ENCODE results near the gene AKR1C8. TPM values are rescaled to one million over a fixed set of nuclear protein-coding genes. Genes with fewer than 3 reads are reported as not detected.
"Not testable (repeated sequence)": the region's sequence is repeated elsewhere in the genome, so short reads cannot be mapped to it uniquely, and the experiment has no call there.

Gene AKR1C8
- total and polyA plus RNA-seq, 2 experiments from 2014 or later, result not detected

GRCh38 chr10:5136468-5137087 lies 48.4 kb downstream of the AKR1C8 start:
- no peaks in the 10 kb centered on the region for H3K9me3 ChIP-seq (ENCODE audit: low read depth)
- no peak for DNase-seq
- no peaks in the 10 kb centered on the region for H3K4me1 ChIP-seq (ENCODE audit: insufficient read depth)
- H3K27ac ChIP-seq, result no peak overlapping the region
- H3F3A ChIP-seq (ENCODE audit: insufficient read depth), result no peaks in the 10 kb centered on the region
- H3K4me2 ChIP-seq (ENCODE audit: unreplicated experiment), result no peak overlapping the region
- no peaks in the 10 kb centered on the region for H3K79me2 ChIP-seq (ENCODE audit: insufficient read depth)
- H3K36me3 ChIP-seq (ENCODE audit: low read depth), result no peaks in the 10 kb centered on the region
- TF ChIP-seq EZH2 (IDR thresholded peaks at IDR 0.05; ENCODE audit: insufficient read depth, poor library complexity, severe bottlenecking) (no peak), EZH2phosphoT487 (IDR thresholded peaks at IDR 0.05; ENCODE audit: insufficient read depth, low read depth) (no peak)
- H2AFZ ChIP-seq, result no peak overlapping the region
- H3K27me3 ChIP-seq (replicated peaks; ENCODE audit: insufficient read depth), result no peaks in the 10 kb centered on the region
- no peak overlapping the region for H3K9ac ChIP-seq
- in situ Hi-C loops (cut with MboI), result no loop called here
- H3K4me3 ChIP-seq, result no peak overlapping the region
- WGBS, 2 experiments (ENCODE audit: low coverage in 1 of 2, low lambda C conversion rate in 2 of 2, missing lambda C conversion rate in 2 of 2), result 5 to 6% methylated on average over 1 of the region's 1 CpG
- H4K20me1 ChIP-seq (ENCODE audit: insufficient read depth), result no peaks in the 10 kb centered on the region
- no peaks in the 10 kb centered on the region for H3K9me2 ChIP-seq (ENCODE audit: insufficient read depth)

GRCh38 chr10:5135581-5135980 lies 49.4 kb downstream of the AKR1C8 start:
- H3K4me2 ChIP-seq (ENCODE audit: unreplicated experiment), result no peak overlapping the region
- TF ChIP-seq EZH2phosphoT487 (IDR thresholded peaks at IDR 0.05; ENCODE audit: insufficient read depth, low read depth), result no peak
- TF ChIP-seq EZH2 (IDR thresholded peaks at IDR 0.05; ENCODE audit: insufficient read depth, poor library complexity, severe bottlenecking), result no peak
- no peaks in the 10 kb centered on the region for H3F3A ChIP-seq (ENCODE audit: insufficient read depth)
- H3K9ac ChIP-seq, result no peak overlapping the region
- H3K27ac ChIP-seq, result no peak overlapping the region
- H3K9me2 ChIP-seq (ENCODE audit: insufficient read depth), result no peaks in the 10 kb centered on the region
- no peaks in the 10 kb centered on the region for H3K36me3 ChIP-seq (ENCODE audit: low read depth)
- no peaks in the 10 kb centered on the region for H3K4me1 ChIP-seq (ENCODE audit: insufficient read depth)
- H2AFZ ChIP-seq, result no peak overlapping the region
- in situ Hi-C loops (cut with MboI), result no loop called here
- no peaks in the 10 kb centered on the region for H4K20me1 ChIP-seq (ENCODE audit: insufficient read depth)
- no peaks in the 10 kb centered on the region for H3K27me3 ChIP-seq (replicated peaks; ENCODE audit: insufficient read depth)
- H3K9me3 ChIP-seq (ENCODE audit: low read depth), result no peaks in the 10 kb centered on the region
- 38 to 40% methylated on average over 2 of the region's 2 CpGs for WGBS, 2 experiments (ENCODE audit: low coverage in 1 of 2, low lambda C conversion rate in 2 of 2, missing lambda C conversion rate in 2 of 2)
- H3K79me2 ChIP-seq (ENCODE audit: insufficient read depth), result no peaks in the 10 kb centered on the region
- DNase-seq, result no peak
- no peak overlapping the region for H3K4me3 ChIP-seq

GRCh38 chr10:5125315-5126044 lies 59.5 kb downstream of the AKR1C8 start:
- H3K36me3 ChIP-seq (ENCODE audit: low read depth), result no peaks in the 10 kb centered on the region
- no peak overlapping the region for H3K4me3 ChIP-seq
- 53 to 67% methylated on average over 3 of the region's 3 CpGs for WGBS, 2 experiments (ENCODE audit: low coverage in 1 of 2, low lambda C conversion rate in 2 of 2, missing lambda C conversion rate in 2 of 2)
- no peaks in the 10 kb centered on the region for H3K9me3 ChIP-seq (ENCODE audit: low read depth)
- no peaks in the 10 kb centered on the region for H4K20me1 ChIP-seq (ENCODE audit: insufficient read depth)
- H2AFZ ChIP-seq, result no peak overlapping the region
- DNase-seq, result no peak
- in situ Hi-C loops (cut with MboI), result no loop called here
- 0 out of 2 replicates have a peak, but pooled peaks cover 3% of the 10 kb centered on the region for H3K27me3 ChIP-seq (replicated peaks; ENCODE audit: insufficient read depth)
- no peaks in the 10 kb centered on the region for H3F3A ChIP-seq (ENCODE audit: insufficient read depth)
- H3K9me2 ChIP-seq (ENCODE audit: insufficient read depth), result no peaks in the 10 kb centered on the region
- TF ChIP-seq EZH2phosphoT487 (IDR thresholded peaks at IDR 0.05; ENCODE audit: insufficient read depth, low read depth) (no peak), EZH2 (IDR thresholded peaks at IDR 0.05; ENCODE audit: insufficient read depth, poor library complexity, severe bottlenecking) (no peak)
- no peak overlapping the region for H3K9ac ChIP-seq
- H3K4me2 ChIP-seq (ENCODE audit: unreplicated experiment), result no peak overlapping the region
- H3K27ac ChIP-seq, result no peak overlapping the region
- H3K4me1 ChIP-seq (ENCODE audit: insufficient read depth), result no peaks in the 10 kb centered on the region
- H3K79me2 ChIP-seq (ENCODE audit: insufficient read depth), result no peaks in the 10 kb centered on the region

GRCh38 chr10:5123886-5124285 lies 61.1 kb downstream of the AKR1C8 start:
- Histone ChIP-seq H3K36me3 (ENCODE audit: low read depth) (no peaks in the 10 kb centered on the region), H3K4me3 (no peak overlapping the region), H3K9me3 (ENCODE audit: low read depth) (no peaks in the 10 kb centered on the region), H3K9me2 (ENCODE audit: insufficient read depth) (no peaks in the 10 kb centered on the region), H3K27me3 (replicated peaks; ENCODE audit: insufficient read depth) (0 out of 2 replicates have a peak, but pooled peaks cover 3% of the 10 kb centered on the region), H3K4me2 (ENCODE audit: unreplicated experiment) (no peak overlapping the region), H3K9ac (no peak overlapping the region), H3K4me1 (ENCODE audit: insufficient read depth) (no peaks in the 10 kb centered on the region), H3K79me2 (ENCODE audit: insufficient read depth) (no peaks in the 10 kb centered on the region), H3K27ac (no peak overlapping the region), H2AFZ (no peak overlapping the region), H3F3A (ENCODE audit: insufficient read depth) (no peaks in the 10 kb centered on the region), H4K20me1 (ENCODE audit: insufficient read depth) (no peaks in the 10 kb centered on the region)
- DNase-seq, result no peak
- in situ Hi-C loops (cut with MboI), result no loop called here
- no peak for TF ChIP-seq EZH2 (IDR thresholded peaks at IDR 0.05; ENCODE audit: insufficient read depth, poor library complexity, severe bottlenecking)
- TF ChIP-seq EZH2phosphoT487 (IDR thresholded peaks at IDR 0.05; ENCODE audit: insufficient read depth, low read depth), result no peak

GRCh38 chr10:5119997-5120396 lies 65.0 kb downstream of the AKR1C8 start:
- DNase-seq; H3K9me2 ChIP-seq (ENCODE audit: insufficient read depth); H3K9me3 ChIP-seq (ENCODE audit: low read depth); H3K4me2 ChIP-seq (ENCODE audit: unreplicated experiment); H3K36me3 ChIP-seq (ENCODE audit: low read depth); H3K4me1 ChIP-seq (ENCODE audit: insufficient read depth); H3K4me3 ChIP-seq; H4K20me1 ChIP-seq (ENCODE audit: insufficient read depth); in situ Hi-C loops (cut with MboI); H3F3A ChIP-seq (ENCODE audit: insufficient read depth); H3K79me2 ChIP-seq (ENCODE audit: insufficient read depth); H3K9ac ChIP-seq; H2AFZ ChIP-seq; H3K27me3 ChIP-seq (replicated peaks; ENCODE audit: insufficient read depth); H3K27ac ChIP-seq: not testable (repeated sequence)
- WGBS, 2 experiments (ENCODE audit: low coverage in 1 of 2, low lambda C conversion rate in 2 of 2, missing lambda C conversion rate in 2 of 2), result 68 to 77% methylated on average over 5 of the region's 5 CpGs

Data from GM23248 (cell line).